SK-N-SH (cell line): ENCODE results near the gene SMAGP. TPM values are rescaled to one million over a fixed set of nuclear protein-coding genes. Genes with fewer than 3 reads are reported as not detected.

Source experiments
- CTCF ChIA-PET: fragments of 300-600, 350-600 bp; formaldehyde crosslinking; extraction: SDS; loops from one replicate; lab custom pipeline; 2021; lab: Yijun Ruan, JAX
- POLR2A ChIA-PET: fragments of 350-600 bp; sonication (Branson Sonifier 250); formaldehyde crosslinking; extraction: SDS; loops from one replicate; lab custom pipeline; 2020; ENCODE audit warnings: antibody characterized with exemption, inconsistent platforms; lab: Yijun Ruan, JAX
- DNase-seq: peaks from one replicate; pipeline ENCODE4 v3.0.0; 2012
- H2AFZ ChIP-seq: fragments of 200-600 bp; sonication (generic); 2 replicates; pipeline ENCODE4 v1.8.1; 2016; ENCODE audit warnings: antibody characterized with exemption, mild to moderate bottlenecking, low read depth
- H3F3A ChIP-seq: fragments of 200-600 bp; sonication (generic); replicated peaks from 2 replicates; pipeline ENCODE3; 2016; ENCODE audit warnings: antibody characterized with exemption, mild to moderate bottlenecking; ENCODE audit not compliant: insufficient read depth
- H3K27ac ChIP-seq, 2 experiments: fragments of 200-500 bp in 1 of 2; fragments of 200-600 bp in 1 of 2; sonication (Bioruptor generic) in 1 of 2; sonication (generic), shearing (Covaris generic) in 1 of 2; 2 replicates each; pipeline versions ENCODE4 v1.5.1 to v1.6.1; 2014 to 2016; ENCODE audit warnings: low read depth in 2 of 2, inconsistent platforms in 1 of 2, low read length in 1 of 2, mild to moderate bottlenecking in 1 of 2, mixed read lengths in 1 of 2
- H3K27me3 ChIP-seq: fragments of 200-600 bp; sonication (generic), shearing (Covaris generic); 2 replicates; pipeline ENCODE4 v1.6.1; 2016; ENCODE audit warnings: mixed run types; ENCODE audit not compliant: insufficient read depth
- H3K36me3 ChIP-seq, 2 experiments: fragments of 200-500 bp in 1 of 2; fragments of 200-600 bp in 1 of 2; sonication (Bioruptor generic) in 1 of 2; sonication (generic) in 1 of 2; replicated peaks in 1 of 2; 2 replicates each; pipeline versions ENCODE3 to v1.5.1; 2014 to 2016; ENCODE audit warnings: low read length in 1 of 2, mild to moderate bottlenecking in 1 of 2; ENCODE audit not compliant: insufficient read depth in 2 of 2, control insufficient read depth in 1 of 2
- H3K4me1 ChIP-seq, 2 experiments: fragments of 200-500 bp in 1 of 2; fragments of 200-600 bp in 1 of 2; sonication (Bioruptor generic) in 1 of 2; sonication (generic), shearing (Covaris generic) in 1 of 2; 2 replicates each; pipeline versions ENCODE4 v1.5.1 to v1.6.1; 2014 to 2016; ENCODE audit warnings: low read depth in 1 of 2, low read length in 1 of 2, mixed run types in 1 of 2; ENCODE audit not compliant: insufficient read depth in 2 of 2, control insufficient read depth in 1 of 2
- H3K4me2 ChIP-seq: fragments of 200-600 bp; sonication (generic), shearing (Covaris generic); 2 replicates; pipeline ENCODE4 v1.6.1; 2017; ENCODE audit warnings: mixed run types
- H3K4me3 ChIP-seq, 2 experiments: fragments of 200-500 bp in 1 of 2; fragments of 200-600 bp in 1 of 2; sonication (Bioruptor generic) in 1 of 2; sonication (generic), shearing (Covaris generic) in 1 of 2; 2 replicates each; pipeline versions ENCODE4 v1.5.1 to v1.8.1; 2014 to 2016; ENCODE audit warnings: low read depth in 2 of 2, inconsistent platforms in 1 of 2, low read length in 1 of 2, mild to moderate bottlenecking in 1 of 2, mixed read lengths in 1 of 2, moderate library complexity in 1 of 2
- H3K79me2 ChIP-seq: fragments of 200-600 bp; sonication (generic); 2 replicates; pipeline ENCODE4 v1.8.1; 2017; ENCODE audit warnings: mild to moderate bottlenecking; ENCODE audit not compliant: insufficient read depth
- H3K9ac ChIP-seq: fragments of 200-600 bp; sonication (generic); 2 replicates; pipeline ENCODE4 v1.6.1; 2017; ENCODE audit warnings: mixed run types
- H3K9me2 ChIP-seq: fragments of 200-600 bp; sonication (generic); 2 replicates; pipeline ENCODE4 v1.6.1; 2017; ENCODE audit warnings: mixed run types
- H3K9me3 ChIP-seq: fragments of 200-600 bp; sonication (generic); 2 replicates; pipeline ENCODE4 v1.6.1; 2017; ENCODE audit warnings: mixed run types, mild to moderate bottlenecking, moderate library complexity
- H4K20me1 ChIP-seq: fragments of 200-600 bp; sonication (generic); 2 replicates; pipeline ENCODE4 v1.6.1; 2017; ENCODE audit warnings: mild to moderate bottlenecking, mixed run types; ENCODE audit not compliant: insufficient read depth
- CHD2 ChIP-seq: fragments of 150-350 bp; IDR thresholded peaks from 2 replicates; pipeline ENCODE4 v1.6.1; 2018; ENCODE audit warnings: low read length; ENCODE audit not compliant: partially characterized antibody
- CTCF ChIP-seq: fragments of 200-600 bp; sonication (generic); IDR thresholded peaks from 2 replicates; pipeline ENCODE4 v1.6.1; 2017; ENCODE audit warnings: antibody characterized with exemption, mild to moderate bottlenecking, moderate library complexity
- EP300 ChIP-seq, 2 experiments: IDR thresholded peaks; 2 replicates each; pipeline versions ENCODE4 v1.4.0 to v1.6.1; 2012; ENCODE audit warnings: borderline replicate concordance in 1 of 2, low read depth in 1 of 2, low read length in 1 of 2
- FOXJ3 ChIP-seq: sonication (generic); formaldehyde crosslinking; IDR thresholded peaks from 2 replicates; pipeline ENCODE4 v1.5.1; 2020; ENCODE audit warnings: mild to moderate bottlenecking, missing genetic modification reagents
- FOXM1 ChIP-seq: IDR thresholded peaks from 2 replicates; pipeline ENCODE4 v1.4.0; 2012; ENCODE audit warnings: low read depth, mild to moderate bottlenecking
- GABPA ChIP-seq: IDR thresholded peaks from 2 replicates; pipeline ENCODE4 v1.4.0; 2012; ENCODE audit warnings: low read depth, mild to moderate bottlenecking
- GATA2 ChIP-seq: sonication (generic); formaldehyde crosslinking; IDR thresholded peaks from 2 replicates; pipeline ENCODE4 v1.5.0; 2020; ENCODE audit warnings: mild to moderate bottlenecking, missing genetic modification reagents
- MAX ChIP-seq: IDR thresholded peaks from 2 replicates; pipeline ENCODE4 v1.4.0; 2012; ENCODE audit warnings: low read depth
- MEF2A ChIP-seq: IDR thresholded peaks from 2 replicates; pipeline ENCODE4 v1.4.0; 2012; ENCODE audit warnings: low read depth, borderline replicate concordance
- RAD21 ChIP-seq: IDR thresholded peaks from 2 replicates; pipeline ENCODE4 v1.6.1; 2012; ENCODE audit warnings: mild to moderate bottlenecking, low read length
- RCOR1 ChIP-seq: fragments of 150-350 bp; IDR thresholded peaks from 2 replicates; pipeline ENCODE4 v1.6.1; 2017; ENCODE audit warnings: antibody characterized with exemption, low read length
- RFX5 ChIP-seq: IDR thresholded peaks from 2 replicates; pipeline ENCODE4 v1.6.1; 2012; ENCODE audit warnings: mild to moderate bottlenecking, improper control_type of control experiment, low read length
- RXRA ChIP-seq: IDR thresholded peaks from 2 replicates; pipeline ENCODE4 v1.4.0; 2012; ENCODE audit warnings: low read depth, mild to moderate bottlenecking, borderline replicate concordance
- SIN3A ChIP-seq: IDR thresholded peaks from 2 replicates; pipeline ENCODE4 v1.6.1; 2012; ENCODE audit warnings: low read depth, mild to moderate bottlenecking, low read length, moderate library complexity, borderline replicate concordance
- YY1 ChIP-seq: IDR thresholded peaks from 2 replicates; pipeline ENCODE4 v1.4.0; 2012; ENCODE audit warnings: low read depth, mild to moderate bottlenecking
- WGBS: methylation state at CpG from one replicate; pipeline ENCODE4 v1.1.6; 2017; ENCODE audit warnings: low lambda C conversion rate; 5-methylcytosine and 5-hydroxymethylcytosine counted together
- polyA plus RNA-seq, 3 experiments: library from polyadenylated mRNA; depleted of rRNA; stranded (reverse); fragments of >200 nt; gene quantifications; 2 replicates each; pipeline ENCODE4 v1.2.3, GENCODE V29; 2012
- TF ChIP-seq, protein P1 (sequence below): fragments of 150-350 bp; IDR thresholded peaks from 2 replicates; pipeline ENCODE4 v1.6.1; 2017; ENCODE audit warnings: antibody characterized with exemption, low read length, low read depth, borderline replicate concordance
- TF ChIP-seq, protein P2 (sequence below): IDR thresholded peaks from 2 replicates; pipeline ENCODE4 v1.4.0; 2012; ENCODE audit warnings: low read depth, borderline replicate concordance
- TF ChIP-seq, protein P3 (sequence below): IDR thresholded peaks from 2 replicates; pipeline ENCODE4 v1.6.1; 2012; ENCODE audit warnings: mild to moderate bottlenecking, low read depth, low read length, moderate library complexity

The SMAGP gene
- polyA plus RNA-seq, 1 of the 3 experiments (the other 2 are of a cell fraction): 26.3 TPM

- Histone ChIP-seq H3K79me2 (peaks cover 29% of the 10 kb centered on the region; the same call in 1 of the 2 replicates), H4K20me1 (no peaks in the 10 kb centered on the region), H3K9ac (no peak overlapping the region), H3K27me3 (no peaks in the 10 kb centered on the region), H3K9me3 (no peaks in the 10 kb centered on the region), H3F3A (peaks cover 12% of the 10 kb centered on the region), H3K9me2 (no peaks in the 10 kb centered on the region), H3K4me3 (no peak overlapping the region), H3K4me1 (peaks cover 0 to 12% of the 10 kb centered on the region in 2 experiments; a peak in 1 of 4 replicates), H3K4me2 (no peak overlapping the region), H2AFZ (no peak overlapping the region), H3K36me3 (peaks cover 46 to 51% of the 10 kb centered on the region in 2 experiments), H3K27ac (peak overlapping the region in 1 of 2 experiments; percentile 20; a peak in 1 of 4 replicates)
- no peak for DNase-seq
- ChIA-PET CTCF (interaction anchor here (1.4 to 2.6 kb wide), 2 partner anchors 24 to 96 kb away, joined by 4 to 6 read pairs; no protein-coding TSS in a partner anchor), POLR2A (no interaction called here)
- TF ChIP-seq FOXJ3: no peak
- TF ChIP-seq RXRA: no peak
- no peak for TF ChIP-seq RCOR1
- TF ChIP-seq SIN3A: no peak
- no peak for TF ChIP-seq RAD21
- no peak for TF ChIP-seq MEF2A
- no peak for TF ChIP-seq RFX5
- no peak for TF ChIP-seq MAX
- no peak for TF ChIP-seq EP300 (IDR thresholded peaks at IDR 0.05; ENCODE audit: borderline replicate concordance in 1 of 2, low read depth in 1 of 2, low read length in 1 of 2)
- TF ChIP-seq FOXM1: no peak
- no peak for TF ChIP-seq CTCF
- TF ChIP-seq, protein P1, sequence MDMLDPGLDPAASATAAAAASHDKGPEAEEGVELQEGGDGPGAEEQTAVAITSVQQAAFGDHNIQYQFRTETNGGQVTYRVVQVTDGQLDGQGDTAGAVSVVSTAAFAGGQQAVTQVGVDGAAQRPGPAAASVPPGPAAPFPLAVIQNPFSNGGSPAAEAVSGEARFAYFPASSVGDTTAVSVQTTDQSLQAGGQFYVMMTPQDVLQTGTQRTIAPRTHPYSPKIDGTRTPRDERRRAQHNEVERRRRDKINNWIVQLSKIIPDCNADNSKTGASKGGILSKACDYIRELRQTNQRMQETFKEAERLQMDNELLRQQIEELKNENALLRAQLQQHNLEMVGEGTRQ: no peak
- TF ChIP-seq, protein P2, sequence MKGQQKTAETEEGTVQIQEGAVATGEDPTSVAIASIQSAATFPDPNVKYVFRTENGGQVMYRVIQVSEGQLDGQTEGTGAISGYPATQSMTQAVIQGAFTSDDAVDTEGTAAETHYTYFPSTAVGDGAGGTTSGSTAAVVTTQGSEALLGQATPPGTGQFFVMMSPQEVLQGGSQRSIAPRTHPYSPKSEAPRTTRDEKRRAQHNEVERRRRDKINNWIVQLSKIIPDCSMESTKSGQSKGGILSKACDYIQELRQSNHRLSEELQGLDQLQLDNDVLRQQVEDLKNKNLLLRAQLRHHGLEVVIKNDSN: no peak
- TF ChIP-seq CHD2: no peak
- TF ChIP-seq, protein P3, sequence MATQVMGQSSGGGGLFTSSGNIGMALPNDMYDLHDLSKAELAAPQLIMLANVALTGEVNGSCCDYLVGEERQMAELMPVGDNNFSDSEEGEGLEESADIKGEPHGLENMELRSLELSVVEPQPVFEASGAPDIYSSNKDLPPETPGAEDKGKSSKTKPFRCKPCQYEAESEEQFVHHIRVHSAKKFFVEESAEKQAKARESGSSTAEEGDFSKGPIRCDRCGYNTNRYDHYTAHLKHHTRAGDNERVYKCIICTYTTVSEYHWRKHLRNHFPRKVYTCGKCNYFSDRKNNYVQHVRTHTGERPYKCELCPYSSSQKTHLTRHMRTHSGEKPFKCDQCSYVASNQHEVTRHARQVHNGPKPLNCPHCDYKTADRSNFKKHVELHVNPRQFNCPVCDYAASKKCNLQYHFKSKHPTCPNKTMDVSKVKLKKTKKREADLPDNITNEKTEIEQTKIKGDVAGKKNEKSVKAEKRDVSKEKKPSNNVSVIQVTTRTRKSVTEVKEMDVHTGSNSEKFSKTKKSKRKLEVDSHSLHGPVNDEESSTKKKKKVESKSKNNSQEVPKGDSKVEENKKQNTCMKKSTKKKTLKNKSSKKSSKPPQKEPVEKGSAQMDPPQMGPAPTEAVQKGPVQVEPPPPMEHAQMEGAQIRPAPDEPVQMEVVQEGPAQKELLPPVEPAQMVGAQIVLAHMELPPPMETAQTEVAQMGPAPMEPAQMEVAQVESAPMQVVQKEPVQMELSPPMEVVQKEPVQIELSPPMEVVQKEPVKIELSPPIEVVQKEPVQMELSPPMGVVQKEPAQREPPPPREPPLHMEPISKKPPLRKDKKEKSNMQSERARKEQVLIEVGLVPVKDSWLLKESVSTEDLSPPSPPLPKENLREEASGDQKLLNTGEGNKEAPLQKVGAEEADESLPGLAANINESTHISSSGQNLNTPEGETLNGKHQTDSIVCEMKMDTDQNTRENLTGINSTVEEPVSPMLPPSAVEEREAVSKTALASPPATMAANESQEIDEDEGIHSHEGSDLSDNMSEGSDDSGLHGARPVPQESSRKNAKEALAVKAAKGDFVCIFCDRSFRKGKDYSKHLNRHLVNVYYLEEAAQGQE: no peak
- no peak for TF ChIP-seq YY1
- TF ChIP-seq GATA2 (CRISPR knock-in tag): no peak
- no peak for TF ChIP-seq GABPA
- 94% methylated on average over 11 of the region's 11 CpGs for WGBS
Observed at GRCh38 chr12:51245476-51246253, 24.6 kb downstream of the SMAGP start.
